WI38 (cell line): ENCODE measurements around the gene PCDHGA8.
"Not testable (repeated sequence)": the region's sequence is repeated elsewhere in the genome, so short reads cannot be mapped to it uniquely, and the experiment has no call there.

ENCODE experiments used
- H3K4me3 ChIP-seq: 2 replicates; pipeline ENCODE4 v1.5.1; 2011; ENCODE audit warnings: low read depth, mild to moderate bottlenecking, control low read depth, low read length
- CTCF ChIP-seq: IDR thresholded peaks from 2 replicates; pipeline ENCODE4 v1.5.1; 2012; ENCODE audit warnings: low read depth, mild to moderate bottlenecking, control low read depth, low read length

The PCDHGA8 gene

DNA sequence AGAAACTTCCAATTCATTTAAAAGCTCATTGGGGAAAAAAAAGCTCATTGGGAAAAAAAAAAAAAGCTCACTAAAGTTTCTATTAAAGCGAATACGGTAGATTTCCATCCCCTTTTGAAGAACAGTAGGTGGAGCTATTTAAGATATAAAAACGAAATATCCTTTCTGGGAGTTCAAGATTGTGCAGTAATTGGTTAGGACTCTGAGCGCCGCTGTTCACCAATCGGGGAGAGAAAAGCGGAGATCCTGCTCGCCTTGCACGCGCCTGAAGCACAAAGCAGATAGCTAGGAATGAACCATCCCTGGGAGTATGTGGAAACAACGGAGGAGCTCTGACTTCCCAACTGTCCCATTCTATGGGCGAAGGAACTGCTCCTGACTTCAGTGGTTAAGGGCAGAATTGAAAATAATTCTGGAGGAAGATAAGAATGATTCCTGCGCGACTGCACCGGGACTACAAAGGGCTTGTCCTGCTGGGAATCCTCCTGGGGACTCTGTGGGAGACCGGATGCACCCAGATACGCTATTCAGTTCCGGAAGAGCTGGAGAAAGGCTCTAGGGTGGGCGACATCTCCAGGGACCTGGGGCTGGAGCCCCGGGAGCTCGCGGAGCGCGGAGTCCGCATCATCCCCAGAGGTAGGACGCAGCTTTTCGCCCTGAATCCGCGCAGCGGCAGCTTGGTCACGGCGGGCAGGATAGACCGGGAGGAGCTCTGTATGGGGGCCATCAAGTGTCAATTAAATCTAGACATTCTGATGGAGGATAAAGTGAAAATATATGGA, 38.1 kb downstream of the PCDHGA8 start, which contains the start of gene PCDHGA12:
TSS of gene PCDHGA12 (plus strand) at position 176 of the 782 bp plus-strand sequence. CDS start at position 429, 253 bp downstream.
- no peak within 1 kb of the TSS for H3K4me3 ChIP-seq
- no peak for TF ChIP-seq CTCF

DNA sequence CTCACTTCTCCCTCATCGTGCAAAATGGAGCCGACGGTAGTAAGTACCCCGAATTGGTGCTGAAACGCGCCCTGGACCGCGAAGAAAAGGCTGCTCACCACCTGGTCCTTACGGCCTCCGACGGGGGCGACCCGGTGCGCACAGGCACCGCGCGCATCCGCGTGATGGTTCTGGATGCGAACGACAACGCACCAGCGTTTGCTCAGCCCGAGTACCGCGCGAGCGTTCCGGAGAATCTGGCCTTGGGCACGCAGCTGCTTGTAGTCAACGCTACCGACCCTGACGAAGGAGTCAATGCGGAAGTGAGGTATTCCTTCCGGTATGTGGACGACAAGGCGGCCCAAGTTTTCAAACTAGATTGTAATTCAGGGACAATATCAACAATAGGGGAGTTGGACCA, 38.9 kb downstream of the PCDHGA8 start:
- TF ChIP-seq CTCF = no peak
- no peak overlapping the region for H3K4me3 ChIP-seq

DNA sequence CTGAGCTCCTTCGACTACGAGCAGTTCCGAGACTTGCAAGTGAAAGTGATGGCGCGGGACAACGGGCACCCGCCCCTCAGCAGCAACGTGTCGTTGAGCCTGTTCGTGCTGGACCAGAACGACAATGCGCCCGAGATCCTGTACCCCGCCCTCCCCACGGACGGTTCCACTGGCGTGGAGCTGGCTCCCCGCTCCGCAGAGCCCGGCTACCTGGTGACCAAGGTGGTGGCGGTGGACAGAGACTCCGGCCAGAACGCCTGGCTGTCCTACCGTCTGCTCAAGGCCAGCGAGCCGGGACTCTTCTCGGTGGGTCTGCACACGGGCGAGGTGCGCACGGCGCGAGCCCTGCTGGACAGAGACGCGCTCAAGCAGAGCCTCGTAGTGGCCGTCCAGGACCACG, 39.9 kb downstream of the PCDHGA8 start:
- not testable (repeated sequence) for H3K4me3 ChIP-seq

DNA sequence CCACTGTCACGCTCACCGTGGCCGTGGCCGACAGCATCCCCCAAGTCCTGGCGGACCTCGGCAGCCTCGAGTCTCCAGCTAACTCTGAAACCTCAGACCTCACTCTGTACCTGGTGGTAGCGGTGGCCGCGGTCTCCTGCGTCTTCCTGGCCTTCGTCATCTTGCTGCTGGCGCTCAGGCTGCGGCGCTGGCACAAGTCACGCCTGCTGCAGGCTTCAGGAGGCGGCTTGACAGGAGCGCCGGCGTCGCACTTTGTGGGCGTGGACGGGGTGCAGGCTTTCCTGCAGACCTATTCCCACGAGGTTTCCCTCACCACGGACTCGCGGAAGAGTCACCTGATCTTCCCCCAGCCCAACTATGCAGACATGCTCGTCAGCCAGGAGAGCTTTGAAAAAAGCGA, 40.3 kb downstream of the PCDHGA8 start:
- not testable (repeated sequence) for H3K4me3 ChIP-seq

- TF ChIP-seq CTCF = no peak
- no peak overlapping the region for H3K4me3 ChIP-seq
These were observed 41.6 kb downstream of the PCDHGA8 start for GRCh38 chr5:141434006-141434405.

GRCh38 chr5:141437221-141437620, 44.8 kb downstream of the PCDHGA8 start:
- TF ChIP-seq CTCF = no peak
- no peak overlapping the region for H3K4me3 ChIP-seq

DNA sequence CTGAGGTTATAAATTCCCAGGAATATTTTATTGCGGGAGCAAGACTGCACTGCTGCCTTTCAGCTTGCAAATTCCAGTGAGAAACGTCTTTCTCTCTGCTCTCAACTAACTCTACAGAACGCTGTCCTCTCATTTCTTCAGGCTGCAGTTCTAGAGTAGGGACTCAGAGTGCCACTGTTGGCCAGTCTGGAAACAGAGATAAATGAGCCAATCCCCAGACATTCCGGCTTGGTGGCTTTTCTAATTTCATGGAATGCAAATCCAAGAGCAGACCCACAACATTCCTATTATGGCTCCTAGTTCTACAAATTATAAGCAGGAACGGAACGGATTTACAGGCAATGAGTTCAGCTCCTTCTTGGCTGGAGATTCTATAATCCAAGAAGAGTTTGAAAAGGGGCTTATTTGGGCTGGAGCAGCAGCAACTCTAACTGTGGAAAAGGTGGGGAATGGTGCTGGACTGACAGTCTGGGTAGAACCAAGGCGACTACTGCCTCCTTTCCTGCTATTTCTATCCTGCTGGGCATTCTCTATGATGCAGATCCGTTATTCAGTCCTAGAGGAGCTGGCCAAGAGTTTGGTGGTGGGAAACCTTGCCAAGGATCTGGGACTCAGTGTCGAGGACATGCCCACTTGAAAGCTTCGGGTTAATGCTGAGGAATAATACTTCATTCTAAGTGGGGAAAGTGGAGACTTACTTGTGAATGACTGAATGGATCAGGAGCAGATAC, 47.1 kb downstream of the PCDHGA8 start:
- H3K4me3 ChIP-seq = no peak overlapping the region
- no peak for TF ChIP-seq CTCF

DNA sequence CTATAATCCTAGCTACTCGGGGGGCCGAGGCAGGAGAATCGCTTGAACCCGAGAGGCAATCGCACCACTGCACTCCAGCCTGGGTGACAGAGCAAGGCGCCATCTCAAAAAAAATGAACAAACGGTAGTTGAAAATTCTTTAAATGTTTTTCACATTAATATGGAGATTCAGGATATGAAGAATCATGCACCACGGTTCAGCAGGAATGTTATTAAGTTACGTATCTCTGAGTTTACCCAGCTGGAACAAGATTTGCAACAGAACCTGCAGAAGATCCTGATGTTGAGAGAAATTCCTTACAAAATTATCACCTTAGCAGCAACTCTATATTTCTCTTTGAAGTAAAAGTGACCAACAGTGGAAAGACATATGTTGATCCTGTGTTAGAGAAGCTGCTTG, 47.9 kb downstream of the PCDHGA8 start:
- no peak for TF ChIP-seq CTCF

More for the DNA sequence above, 47.9 kb downstream of the PCDHGA8 start:
- no peak overlapping the region for H3K4me3 ChIP-seq
